ELF-1 (cell line): ENCODE results near the gene KCNH2.

Experiments used
- DNase-seq: peaks from one replicate; pipeline ENCODE4 v3.0.0-alpha.2; 2016; ENCODE audit warnings: low read depth, low spot score

KCNH2 gene

GRCh38 chr7:150961510-150962289 is 16.4 kb downstream of the KCNH2 start:
- DNase-seq: peak; percentile 69

GRCh38 chr7:150959739-150960734 is 18.1 kb downstream of the KCNH2 start:
- no peak for DNase-seq

GRCh38 chr7:150959081-150959480 is 19.0 kb downstream of the KCNH2 start:
- no peak for DNase-seq

- DNase-seq: no peak
Observed at GRCh38 chr7:150958597-150958996, 19.5 kb downstream of the KCNH2 start.

GRCh38 chr7:150958062-150958552 is 20.0 kb downstream of the KCNH2 start:
- DNase-seq: no peak

GRCh38 chr7:150957133-150958020 is 20.7 kb downstream of the KCNH2 start:
- DNase-seq: no peak

GRCh38 chr7:150956395-150957132 is 21.6 kb downstream of the KCNH2 start:
- DNase-seq: no peak

- DNase-seq: peak; percentile 64
Observed at GRCh38 chr7:150955519-150956394, 22.4 kb downstream of the KCNH2 start.

- DNase-seq: peak; percentile 24
Observed at GRCh38 chr7:150954986-150955518, 23.1 kb downstream of the KCNH2 start.

GRCh38 chr7:150954201-150954985 is 23.7 kb downstream of the KCNH2 start:
- DNase-seq: peak; percentile 37

- no peak for DNase-seq
Observed at GRCh38 chr7:150953061-150953997, 24.8 kb downstream of the KCNH2 start.

GRCh38 chr7:150952331-150953050 is 25.6 kb downstream of the KCNH2 start:
- no peak for DNase-seq

- no peak for DNase-seq
Observed at GRCh38 chr7:150951521-150951920, 26.6 kb downstream of the KCNH2 start.

GRCh38 chr7:150951181-150951520 is 27.0 kb downstream of the KCNH2 start:
- DNase-seq: no peak

- DNase-seq: no peak
Observed at GRCh38 chr7:150950496-150951180, 27.5 kb downstream of the KCNH2 start.

GRCh38 chr7:150949971-150950491 is 28.1 kb downstream of the KCNH2 start:
- no peak for DNase-seq
